DMS79 (cell line): Measurements from ENCODE around the gene TIAL1.
"Not testable (repeated sequence)": the region's sequence is repeated elsewhere in the genome, so short reads cannot be mapped to it uniquely, and the experiment has no call there.

Experiments
- DNase-seq: peaks from one replicate; lab custom pipeline; 2025; lab: John Stamatoyannopoulos, UW

The TIAL1 gene

GRCh38 chr10:119549247-119549999 lies 47.3 kb downstream of the TIAL1 start:
- no peak for DNase-seq

GRCh38 chr10:119546009-119546408 lies 50.8 kb downstream of the TIAL1 start:
- no peak for DNase-seq

GRCh38 chr10:119545310-119545709 lies 51.5 kb downstream of the TIAL1 start:
- no peak for DNase-seq

GRCh38 chr10:119543814-119544642 lies 52.7 kb downstream of the TIAL1 start:
- no peak for DNase-seq

- DNase-seq, result no peak
Measured at GRCh38 chr10:119542988-119543813, 53.6 kb downstream of the TIAL1 start.

- no peak for DNase-seq
Measured at GRCh38 chr10:119542357-119542987, 54.3 kb downstream of the TIAL1 start, which contains the start of gene RGS10. RGS10 (minus strand) TSS chr10:119542719; CDS start chr10:119542638, 81 bp downstream.

DNA sequence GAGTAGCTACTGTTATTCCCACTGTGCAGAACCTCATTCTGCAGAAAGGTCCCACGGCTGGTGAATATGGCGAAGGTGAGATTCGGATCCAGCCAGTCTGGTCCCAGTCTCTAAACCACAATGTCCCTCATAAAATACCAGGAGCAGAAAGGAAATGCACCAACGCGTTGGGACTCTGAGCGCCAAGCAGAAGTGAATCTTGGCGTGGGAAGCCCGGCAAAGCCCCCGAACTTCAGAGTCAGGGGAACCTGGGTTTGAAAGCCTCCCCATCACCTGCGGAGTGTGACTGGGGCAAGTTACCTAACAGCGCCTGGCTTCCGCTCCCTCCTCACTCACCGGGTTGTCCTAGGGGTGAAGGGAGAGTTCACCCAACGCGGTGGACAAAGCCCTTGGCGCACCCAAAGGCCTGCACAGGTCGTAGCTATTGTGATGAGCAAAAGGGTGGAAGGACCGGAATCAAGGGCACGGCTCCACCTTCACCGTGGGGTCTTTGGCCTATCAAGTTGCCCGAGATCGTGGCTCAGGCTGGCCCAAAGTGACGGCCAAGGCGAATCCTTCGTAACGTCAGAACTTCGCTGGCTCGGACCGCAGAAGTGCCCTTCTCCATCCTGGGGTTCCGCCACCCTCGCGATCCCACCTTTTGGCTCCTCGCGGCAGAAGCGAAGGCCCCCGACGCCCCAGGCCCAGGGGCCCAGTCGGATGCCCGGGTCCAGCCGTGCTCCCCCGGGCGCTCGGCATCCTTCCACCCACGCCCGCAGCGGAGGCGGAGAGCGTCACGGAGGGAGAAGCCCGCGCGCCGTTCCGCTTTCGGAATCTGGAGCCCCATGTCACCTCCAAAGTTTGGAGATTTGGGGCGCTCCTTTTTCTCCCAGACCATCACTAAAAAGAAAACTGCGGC lies 55.1 kb downstream of the TIAL1 start:
- no peak for DNase-seq

DNA sequence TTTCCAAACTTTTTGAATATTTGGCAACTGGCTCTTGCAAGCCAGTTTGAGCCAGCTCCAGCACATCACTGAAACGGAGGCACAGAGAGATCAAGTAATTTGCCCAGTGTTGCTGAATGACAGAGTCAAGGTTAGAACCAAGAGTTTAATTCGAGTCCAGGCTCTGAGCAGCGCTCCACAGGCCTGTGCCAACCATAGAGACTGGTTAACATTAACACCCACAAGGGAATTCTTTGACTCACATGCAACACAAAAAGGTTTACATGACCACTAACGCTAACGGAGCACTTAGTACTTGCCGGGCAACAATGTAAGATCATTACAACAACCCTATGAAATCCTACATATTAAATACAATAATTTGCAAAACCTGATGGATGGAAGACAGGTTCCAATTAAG lies 55.7 kb downstream of the TIAL1 start:
- no peak for DNase-seq

GRCh38 chr10:119540038-119540437 lies 56.7 kb downstream of the TIAL1 start:
- DNase-seq, result no peak

GRCh38 chr10:119539359-119539825 lies 57.4 kb downstream of the TIAL1 start:
- no peak for DNase-seq

- no peak for DNase-seq
Measured at GRCh38 chr10:119538632-119539358, 58.0 kb downstream of the TIAL1 start.

DNA sequence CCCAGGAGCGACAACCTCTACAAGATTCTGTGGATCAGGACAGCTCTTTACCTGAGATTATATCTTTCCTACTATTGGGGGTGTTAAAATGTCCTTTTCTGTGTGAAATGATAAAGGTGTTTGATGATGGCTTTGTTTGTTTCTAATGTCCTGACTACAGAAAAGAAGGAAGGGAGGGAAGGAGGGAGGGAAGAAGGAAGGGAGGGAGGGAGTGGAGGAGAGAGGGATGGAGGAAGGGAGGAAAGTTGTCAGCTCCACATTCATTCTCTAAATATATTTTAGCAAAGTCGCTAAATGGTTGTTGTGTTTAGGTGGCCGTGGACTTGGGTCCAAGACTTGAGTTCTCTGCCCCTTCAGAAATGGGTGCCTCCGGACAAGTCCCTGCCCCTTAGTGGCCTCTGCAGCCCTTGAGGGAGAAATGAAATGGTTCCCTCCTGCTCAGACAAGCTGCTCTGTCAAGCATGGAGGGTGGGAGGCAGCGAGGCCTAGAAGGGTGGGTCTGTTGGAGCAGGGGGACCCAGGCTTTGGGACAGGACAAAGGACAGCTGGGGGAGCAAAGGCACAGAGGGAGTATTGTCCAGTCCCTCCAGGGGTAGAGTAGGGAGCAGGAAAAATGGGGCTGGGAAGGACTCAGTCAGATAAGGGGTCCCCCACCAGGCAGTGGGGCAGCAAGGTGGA lies 58.7 kb downstream of the TIAL1 start:
- DNase-seq, result no peak

GRCh38 chr10:119536508-119537025 lies 60.2 kb downstream of the TIAL1 start:
- DNase-seq, result no peak

DNA sequence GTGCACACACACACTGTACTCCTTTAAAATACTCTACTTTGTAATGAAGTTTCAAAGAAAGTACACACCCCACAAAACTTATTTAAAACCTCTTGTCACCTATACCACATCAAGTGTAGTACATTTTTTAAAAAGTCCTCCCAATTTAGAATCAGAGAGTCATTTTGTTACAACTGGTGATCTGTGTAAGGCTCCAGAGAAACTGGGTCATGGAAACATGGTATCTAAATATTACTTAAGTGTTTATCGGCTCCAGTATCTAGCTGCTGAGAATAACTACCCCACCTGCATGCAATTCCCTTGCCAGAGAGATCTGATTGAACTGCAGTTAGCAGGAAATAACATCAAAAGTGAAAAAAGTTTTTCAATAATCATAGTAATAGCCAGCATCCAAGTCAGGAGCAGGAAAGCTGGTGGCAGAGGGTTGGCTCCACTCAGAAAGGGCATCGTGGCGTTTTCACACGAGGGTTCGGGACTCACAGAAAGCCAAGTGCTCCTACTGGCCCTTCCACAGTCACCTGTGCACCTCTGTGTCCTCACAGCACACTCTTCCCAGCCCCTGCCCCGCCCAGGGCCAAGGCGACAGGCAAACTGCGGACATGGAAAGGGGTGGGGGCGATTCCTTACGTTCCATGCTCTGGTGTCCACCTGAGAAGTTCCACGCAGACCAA lies 60.8 kb downstream of the TIAL1 start:
- DNase-seq, result no peak

- no peak for DNase-seq
Measured at GRCh38 chr10:119535305-119535704, 61.5 kb downstream of the TIAL1 start.

DNA sequence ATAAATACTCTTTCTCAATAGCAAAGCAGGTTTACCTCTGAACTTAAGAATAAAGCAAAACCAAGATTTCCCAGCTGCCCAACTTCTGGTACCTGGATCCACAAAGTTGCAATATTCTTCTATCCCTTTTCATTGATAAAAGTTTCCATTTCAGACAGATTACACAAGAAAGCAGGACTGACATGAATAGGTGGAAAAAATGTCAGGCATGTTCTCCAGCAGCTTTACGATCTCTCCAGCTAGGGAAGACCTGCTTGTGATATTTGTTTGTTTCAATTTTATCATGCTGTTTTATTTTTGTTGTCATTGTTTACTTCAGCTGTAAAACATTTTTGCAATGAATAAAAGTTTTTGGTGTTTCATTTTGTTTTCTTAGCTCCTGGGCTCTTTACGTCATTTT lies 63.3 kb downstream of the TIAL1 start:
- DNase-seq, result no peak

- DNase-seq, result not testable (repeated sequence)
Measured at GRCh38 chr10:119532791-119533190, 64.0 kb downstream of the TIAL1 start.

DNA sequence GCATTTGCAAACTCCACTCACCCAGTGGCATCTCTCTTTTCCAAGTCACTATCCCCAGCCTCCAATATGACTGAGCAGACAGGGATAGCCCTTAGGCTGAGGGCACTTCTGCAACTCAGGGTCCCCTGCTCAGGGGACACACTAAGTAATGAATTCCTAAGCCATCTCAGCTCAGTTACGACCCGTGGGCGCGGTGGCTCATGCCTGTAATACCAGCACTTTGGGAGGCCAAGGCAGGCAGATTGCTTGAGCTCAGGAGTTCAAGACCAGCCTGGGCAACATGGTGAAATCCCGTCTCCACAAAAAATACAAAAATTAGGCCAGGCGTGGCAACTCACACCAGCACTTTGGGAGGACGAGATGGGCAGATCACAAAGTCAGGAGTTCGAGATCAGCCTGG lies 64.5 kb downstream of the TIAL1 start:
- not testable (repeated sequence) for DNase-seq

GRCh38 chr10:119531067-119531466 lies 65.7 kb downstream of the TIAL1 start:
- DNase-seq, result no peak
